PC-9 (cell line): ENCODE results near the gene RASAL2. TPM values are rescaled to one million over a fixed set of nuclear protein-coding genes. Genes with fewer than 3 reads are reported as not detected.

Experiments used
- BruUV-seq: library from RNA; stranded (reverse); fragments of 400-500 nt; replicated peaks from 2 replicates; lab custom pipeline; 2021; lab: Mats Ljungman, UMichigan
- CTCF ChIA-PET: fragments of 300-600 bp; sonication (Branson Sonifier 250); formaldehyde crosslinking; loops from one replicate; lab custom pipeline; 2022; ENCODE audit warnings: antibody characterized with exemption; lab: Charles Lee
- POLR2A ChIA-PET: fragments of 300-600 bp; sonication (Branson Sonifier 250); formaldehyde crosslinking; loops from one replicate; lab custom pipeline; 2022; ENCODE audit warnings: antibody characterized with exemption; ENCODE audit not compliant: unreplicated experiment; lab: Charles Lee
- DNase-seq, 2 experiments: peaks; one replicate each; pipeline versions ENCODE4 v3.0.0 to v3.0.0-alpha.2; 2015 to 2022; ENCODE audit warnings: mixed read lengths in 1 of 2
- H2AFZ ChIP-seq: fragments of 200-600 bp; sonication (generic); 2 replicates; pipeline ENCODE4 v1.8.1; 2017; ENCODE audit warnings: antibody characterized with exemption
- H3F3A ChIP-seq: fragments of 200-600 bp; sonication (generic); 2 replicates; pipeline ENCODE4 v1.8.1; 2017; ENCODE audit warnings: antibody characterized with exemption, mild to moderate bottlenecking, low read depth; ENCODE audit not compliant: insufficient read depth
- H3K27ac ChIP-seq: fragments of 200-600 bp; sonication (generic); 2 replicates; pipeline ENCODE4 v1.6.1; 2016; ENCODE audit warnings: mixed run types
- H3K27me3 ChIP-seq: fragments of 200-600 bp; sonication (generic); 2 replicates; pipeline ENCODE4 v1.6.1; 2016; ENCODE audit warnings: low read depth, mixed run types; ENCODE audit not compliant: insufficient read depth
- H3K36me3 ChIP-seq: fragments of 200-600 bp; sonication (generic); 2 replicates; pipeline ENCODE4 v1.6.1; 2016; ENCODE audit warnings: low read depth, mixed run types
- H3K4me1 ChIP-seq: fragments of 200-600 bp; sonication (generic); replicated peaks from 2 replicates; pipeline ENCODE4 v1.6.1; 2016; ENCODE audit warnings: mixed run types; ENCODE audit not compliant: insufficient read depth
- H3K4me2 ChIP-seq: fragments of 200-600 bp; sonication (generic); 2 replicates; pipeline ENCODE4 v1.6.1; 2017; ENCODE audit warnings: mixed run types
- H3K4me3 ChIP-seq: fragments of 200-600 bp; sonication (generic); 2 replicates; pipeline ENCODE4 v1.6.1; 2016; ENCODE audit warnings: mixed run types
- H3K79me2 ChIP-seq: fragments of 200-600 bp; sonication (generic); 2 replicates; pipeline ENCODE4 v1.6.1; 2017; ENCODE audit warnings: low read depth, mixed run types
- H3K9me2 ChIP-seq: fragments of 200-600 bp; sonication (generic); 2 replicates; pipeline ENCODE4 v1.8.1; 2017; ENCODE audit warnings: mild to moderate bottlenecking; ENCODE audit not compliant: insufficient read depth
- H3K9me3 ChIP-seq: fragments of 200-600 bp; sonication (generic); 2 replicates; pipeline ENCODE4 v1.8.1; 2016; ENCODE audit warnings: low read depth; ENCODE audit not compliant: insufficient read depth
- H4K20me1 ChIP-seq: fragments of 200-600 bp; sonication (generic); 2 replicates; pipeline ENCODE4 v1.8.1; 2017; ENCODE audit not compliant: insufficient read depth
- EZH2 ChIP-seq: fragments of 200-600 bp; sonication (generic); IDR thresholded peaks from 2 replicates; pipeline ENCODE4 v1.8.0; 2017; ENCODE audit warnings: antibody characterized with exemption, low read depth
- intact Hi-C: fragments of 100-400 bp; cut with micrococcal nuclease; formaldehyde crosslinking; loops from one replicate; pipeline ENCODE4 v1.10.0; 2022; ENCODE audit not compliant: unreplicated experiment
- total RNA-seq: library from RNA; stranded (reverse); gene quantifications from 2 replicates; pipeline ENCODE4 v1.2.3, GENCODE V29; 2021
- TF ChIP-seq, protein P1 (sequence below): fragments of 200-600 bp; sonication (generic); conservative IDR thresholded peaks from 2 replicates; pipeline ENCODE4 v1.6.1; 2017; ENCODE audit warnings: mixed run types, antibody characterized with exemption, mild to moderate bottlenecking, moderate library complexity

The RASAL2 gene
- total RNA-seq, 1 experiment from 2014 or later, result 54.1 TPM

DNA sequence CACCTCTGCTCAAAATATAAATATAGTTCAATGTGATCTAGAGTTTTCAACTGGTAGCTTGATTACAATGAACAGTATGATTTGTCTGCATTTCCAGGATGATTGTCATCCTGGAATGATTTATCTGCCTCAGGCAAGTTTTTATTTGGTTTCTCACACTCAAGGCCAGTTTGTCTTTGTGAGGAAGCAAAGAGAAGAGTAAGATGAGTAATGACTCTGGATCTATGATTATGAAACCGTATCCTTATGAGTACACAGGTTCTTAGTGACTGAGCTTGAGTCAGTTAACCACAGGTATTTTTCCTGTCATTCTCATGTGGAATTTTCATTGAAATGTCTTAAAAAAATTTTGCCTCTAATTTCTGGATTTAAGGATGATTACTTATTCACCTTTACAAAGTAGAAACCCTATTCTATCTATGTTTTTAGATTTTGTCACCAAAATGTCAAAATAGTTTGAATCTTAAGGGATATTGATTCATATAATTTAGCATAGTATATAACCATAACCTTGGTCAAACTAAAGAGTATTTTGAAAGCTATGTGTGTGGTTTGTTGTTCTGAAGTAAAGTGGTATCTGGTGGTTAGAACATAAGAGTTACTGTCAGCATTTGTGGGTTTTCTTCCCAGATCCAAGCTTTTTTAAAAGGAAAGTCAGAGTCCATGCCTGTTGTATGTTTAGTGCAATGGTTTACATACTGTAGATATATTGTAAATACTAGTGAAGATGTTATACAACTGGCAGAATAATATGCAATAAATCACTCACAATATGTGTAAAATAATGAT is 145.0 kb downstream of the RASAL2 start:
- BruUV-seq, result TSS peak; percentile 18
- H4K20me1 ChIP-seq, result no peaks in the 10 kb centered on the region
- peak overlapping the region; percentile 73 for H3K4me2 ChIP-seq
- H3K9me2 ChIP-seq, result no peaks in the 10 kb centered on the region
- H3K79me2 ChIP-seq, result peaks cover 72% of the 10 kb centered on the region
- H3K27me3 ChIP-seq, result no peaks in the 10 kb centered on the region
- peaks cover 42% of the 10 kb centered on the region for H3F3A ChIP-seq
- POLR2A ChIA-PET, result interaction anchor here (0.5 to 0.9 kb wide), 6 partner anchors 32 to 147 kb away, joined by 3 to 10 read pairs (median 4); no protein-coding TSS in a partner anchor
- H3K27ac ChIP-seq, result peak overlapping the region; percentile 97
- intact Hi-C loops, result loop anchor here (1.0 to 2.0 kb wide), 5 partner anchors 28 to 184 kb away; no protein-coding TSS in a partner anchor
- H3K36me3 ChIP-seq, result peaks cover 8% of the 10 kb centered on the region; the same call in 1 of the 2 replicates
- CTCF ChIA-PET, result interaction anchor here (0.6 to 1.2 kb wide), 4 partner anchors 12 to 500 kb away, joined by 3 to 5 read pairs (median 4); no protein-coding TSS in a partner anchor
- DNase-seq, result peak; percentile 51 to 100
- H3K4me3 ChIP-seq, result peak overlapping the region; percentile 5; the same call in 1 of the 2 replicates
- peaks cover 14% of the 10 kb centered on the region; the same call in 1 of the 2 replicates for H3K9me3 ChIP-seq
- H3K4me1 ChIP-seq, result peaks cover 58% of the 10 kb centered on the region
- no peak overlapping the region for H2AFZ ChIP-seq
- TF ChIP-seq EZH2, result no peak
- TF ChIP-seq, protein P1, sequence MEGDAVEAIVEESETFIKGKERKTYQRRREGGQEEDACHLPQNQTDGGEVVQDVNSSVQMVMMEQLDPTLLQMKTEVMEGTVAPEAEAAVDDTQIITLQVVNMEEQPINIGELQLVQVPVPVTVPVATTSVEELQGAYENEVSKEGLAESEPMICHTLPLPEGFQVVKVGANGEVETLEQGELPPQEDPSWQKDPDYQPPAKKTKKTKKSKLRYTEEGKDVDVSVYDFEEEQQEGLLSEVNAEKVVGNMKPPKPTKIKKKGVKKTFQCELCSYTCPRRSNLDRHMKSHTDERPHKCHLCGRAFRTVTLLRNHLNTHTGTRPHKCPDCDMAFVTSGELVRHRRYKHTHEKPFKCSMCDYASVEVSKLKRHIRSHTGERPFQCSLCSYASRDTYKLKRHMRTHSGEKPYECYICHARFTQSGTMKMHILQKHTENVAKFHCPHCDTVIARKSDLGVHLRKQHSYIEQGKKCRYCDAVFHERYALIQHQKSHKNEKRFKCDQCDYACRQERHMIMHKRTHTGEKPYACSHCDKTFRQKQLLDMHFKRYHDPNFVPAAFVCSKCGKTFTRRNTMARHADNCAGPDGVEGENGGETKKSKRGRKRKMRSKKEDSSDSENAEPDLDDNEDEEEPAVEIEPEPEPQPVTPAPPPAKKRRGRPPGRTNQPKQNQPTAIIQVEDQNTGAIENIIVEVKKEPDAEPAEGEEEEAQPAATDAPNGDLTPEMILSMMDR, result no peak

DNA sequence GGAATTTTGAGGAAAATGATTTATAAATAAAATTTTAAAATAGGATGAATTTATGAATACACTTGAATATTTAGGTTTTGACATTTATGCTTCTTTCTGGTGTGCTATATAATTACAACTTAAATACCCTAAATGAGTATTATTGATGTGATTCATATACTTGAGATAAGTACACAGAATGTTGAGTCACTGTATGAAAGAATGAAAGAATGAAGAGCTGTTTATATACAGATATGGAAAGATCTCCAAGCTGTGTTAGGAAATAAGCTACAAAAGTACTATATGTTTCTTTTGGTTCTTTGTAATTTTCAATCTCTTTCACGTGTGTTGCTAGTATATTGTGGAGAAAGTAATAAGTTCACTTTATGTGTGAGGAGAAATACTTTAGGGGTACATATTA is 147.2 kb downstream of the RASAL2 start:
- intact Hi-C loops, result no loop called here
- Histone ChIP-seq H3K79me2 (peaks cover 80% of the 10 kb centered on the region), H3K4me2 (peak overlapping the region; percentile 52)

DNA sequence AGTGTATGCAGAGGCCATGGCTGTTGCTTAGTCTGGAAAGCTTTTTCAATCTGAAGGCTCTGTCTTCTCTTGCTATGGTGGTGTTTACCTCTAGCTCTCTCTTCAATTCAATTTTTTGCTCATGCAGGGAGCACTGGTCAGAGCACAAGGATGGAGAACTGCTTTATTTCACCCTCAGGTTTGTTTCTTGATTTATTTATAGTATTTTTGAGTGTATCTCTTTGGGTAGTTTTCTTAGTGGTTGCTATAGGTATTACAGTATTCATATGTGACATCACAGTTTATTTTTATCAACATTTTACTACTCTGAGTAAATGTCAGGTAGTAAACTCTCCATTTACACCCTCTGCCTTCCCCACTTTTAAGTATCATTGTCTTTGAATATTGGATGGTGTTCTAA is 147.9 kb downstream of the RASAL2 start:
- Histone ChIP-seq H3K79me2 (peaks cover 80% of the 10 kb centered on the region), H4K20me1 (no peaks in the 10 kb centered on the region), H3K9me2 (no peaks in the 10 kb centered on the region), H2AFZ (no peak overlapping the region), H3F3A (peaks cover 36% of the 10 kb centered on the region), H3K4me2 (peak overlapping the region; percentile 52; the same call in 1 of the 2 replicates), H3K4me1 (peaks cover 51% of the 10 kb centered on the region), H3K4me3 (peak overlapping the region; percentile 29; the same call in 1 of the 2 replicates), H3K27ac (peak overlapping the region; percentile 97), H3K27me3 (no peaks in the 10 kb centered on the region), H3K9me3 (peaks cover 23% of the 10 kb centered on the region), H3K36me3 (peaks cover 8% of the 10 kb centered on the region; the same call in 1 of the 2 replicates)
- intact Hi-C loops, result no loop called here
- no TSS peak for BruUV-seq
- no peak for DNase-seq
- CTCF ChIA-PET, result no interaction called here
- TF ChIP-seq, protein P1, result no peak
- no peak for TF ChIP-seq EZH2
- POLR2A ChIA-PET, result interaction anchor here (0.7 kb wide), 1 partner anchor 121 kb away, joined by 6 read pairs; no protein-coding TSS in a partner anchor

More for the DNA sequence above, 147.2 kb downstream of the RASAL2 start:
- H3K36me3 ChIP-seq, result peaks cover 8% of the 10 kb centered on the region; the same call in 1 of the 2 replicates
- peaks cover 57% of the 10 kb centered on the region for H3K4me1 ChIP-seq
- POLR2A ChIA-PET, result interaction anchor here (0.5 to 0.7 kb wide), 4 partner anchors 27 to 189 kb away, joined by 4 to 7 read pairs (median 5); no protein-coding TSS in a partner anchor
- H3K27ac ChIP-seq, result peak overlapping the region; percentile 97
- H3F3A ChIP-seq, result peaks cover 42% of the 10 kb centered on the region
- no peak for TF ChIP-seq EZH2
- TF ChIP-seq, protein P1, result no peak
- H3K9me3 ChIP-seq, result peaks cover 16% of the 10 kb centered on the region; the same call in 1 of the 2 replicates
- peak in 1 of 2 experiments; percentile 73 for DNase-seq
- H3K4me3 ChIP-seq, result peak overlapping the region; percentile 29; the same call in 1 of the 2 replicates
- H3K9me2 ChIP-seq, result no peaks in the 10 kb centered on the region
- no peaks in the 10 kb centered on the region for H4K20me1 ChIP-seq
- no TSS peak for BruUV-seq
- no peak overlapping the region for H2AFZ ChIP-seq
- no peaks in the 10 kb centered on the region for H3K27me3 ChIP-seq
- CTCF ChIA-PET, result no interaction called here
